Measurements from ENCODE around the gene SLC9A9.
"Not testable (repeated sequence)": the region's sequence is repeated elsewhere in the genome, so short reads cannot be mapped to it uniquely, and the experiment has no call there.

SLC9A9 gene

GRCh38 chr3:143847787-143848631 lies at the start of gene SLC9A9:
SLC9A9 (minus strand) TSS chr3:143848468; CDS start chr3:143848322, 146 bp downstream.
- DNase-seq (ENCODE audit: low read depth in 2 of 2): no peak

DNA sequence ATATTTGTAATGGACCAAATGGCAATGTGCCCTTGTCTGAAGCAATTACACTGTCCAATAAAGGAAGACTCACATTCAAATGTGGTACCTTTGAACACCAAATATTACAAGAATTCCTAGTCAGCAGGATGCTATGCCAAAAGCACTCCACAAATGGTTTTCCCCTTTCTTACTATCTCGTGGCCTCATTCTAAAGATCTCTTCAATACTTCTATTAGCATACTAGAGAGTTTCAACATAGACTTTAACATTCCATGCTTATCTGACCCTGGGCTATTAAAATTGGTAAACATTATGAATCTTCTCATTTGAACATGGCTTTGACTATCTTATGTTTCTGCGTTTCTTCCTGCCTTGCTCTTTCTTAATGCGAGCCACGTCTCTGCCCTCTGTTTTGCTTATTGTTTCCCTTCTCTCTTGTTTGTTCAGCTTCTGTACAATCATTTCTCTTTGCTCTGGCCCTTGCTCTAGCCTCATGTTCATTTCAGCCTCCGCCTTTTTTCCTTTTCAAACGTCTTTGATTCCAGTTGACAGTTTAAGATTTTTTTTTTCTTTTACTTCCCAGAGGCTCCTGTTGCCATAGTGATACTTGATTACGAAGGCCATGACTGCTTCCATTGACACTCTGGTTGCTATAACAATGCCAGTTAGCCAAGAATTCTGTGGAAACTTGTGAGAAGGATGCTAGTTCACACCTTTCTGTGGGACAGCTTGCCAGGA lies 49.5 kb upstream of the SLC9A9 start:
- DNase-seq (ENCODE audit: low read depth in 2 of 2): no peak

DNA sequence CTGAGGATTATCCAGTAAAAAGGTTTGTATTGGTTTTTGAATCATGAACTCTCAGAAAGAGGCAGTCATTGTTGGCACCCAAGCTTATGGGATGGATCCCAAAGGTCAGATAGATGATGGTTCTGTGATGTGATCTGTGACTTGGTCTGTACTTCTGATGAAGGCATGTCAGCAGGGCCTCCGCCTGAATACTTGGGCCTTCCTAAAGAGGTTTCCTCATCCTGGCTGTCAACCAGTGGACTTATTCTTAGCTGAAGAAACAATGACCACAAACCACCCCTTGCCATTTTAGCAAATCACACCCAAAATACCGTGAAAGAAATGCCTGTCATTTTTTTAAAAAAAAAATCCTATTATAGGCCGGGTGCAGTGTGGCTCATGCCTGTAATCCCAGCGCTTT lies 48.2 kb upstream of the SLC9A9 start:
- no peak for DNase-seq (ENCODE audit: low read depth in 2 of 2)

- no peak for DNase-seq (ENCODE audit: low read depth in 2 of 2)
Measured at GRCh38 chr3:143895805-143896204, 47.5 kb upstream of the SLC9A9 start.

DNA sequence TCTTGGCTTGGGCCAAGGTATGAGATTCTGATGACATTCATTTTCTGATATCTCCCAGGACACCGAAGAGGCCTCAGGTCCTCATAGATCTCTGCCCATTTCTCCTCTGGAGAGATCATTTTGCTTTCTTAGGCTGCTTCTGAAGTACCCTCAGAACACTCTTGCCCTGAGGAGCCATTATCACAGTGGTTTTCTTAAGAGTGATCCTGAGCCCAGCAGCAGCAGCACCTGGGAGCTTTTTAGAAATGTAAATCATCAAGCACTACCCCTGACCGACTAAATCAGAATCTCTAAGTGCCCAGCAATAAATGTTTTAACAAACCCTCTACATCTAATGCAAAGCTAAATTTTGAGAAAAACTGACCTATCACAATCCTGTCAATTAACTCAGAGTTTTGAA lies 40.6 kb upstream of the SLC9A9 start:
- no peak for DNase-seq (ENCODE audit: low read depth in 2 of 2)

DNA sequence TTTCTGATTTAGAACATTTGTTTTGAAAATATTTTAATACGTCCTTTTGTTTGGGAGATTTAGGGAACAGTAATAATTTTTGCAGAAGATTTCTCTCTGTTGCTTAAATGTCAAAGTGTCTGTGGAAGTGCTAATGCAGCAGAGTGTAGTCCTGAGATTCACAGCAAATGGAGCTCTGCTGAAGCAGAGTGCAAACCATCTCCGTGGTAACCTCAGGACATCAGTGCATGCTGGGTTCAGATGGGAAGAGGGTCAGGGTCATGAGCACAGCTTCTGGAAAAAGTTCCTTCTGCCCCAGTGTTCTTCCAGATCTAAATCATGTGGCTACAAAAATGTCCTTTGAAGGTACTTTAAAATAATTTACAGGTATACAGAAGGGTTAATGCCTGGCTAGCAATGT lies 39.9 kb upstream of the SLC9A9 start:
- no peak for DNase-seq (ENCODE audit: low read depth in 2 of 2)

- DNase-seq (ENCODE audit: low read depth in 2 of 2): no peak
Measured at GRCh38 chr3:143885780-143886427, 37.6 kb upstream of the SLC9A9 start.

GRCh38 chr3:143884861-143885260 lies 36.6 kb upstream of the SLC9A9 start:
- no peak for DNase-seq (ENCODE audit: low read depth in 2 of 2)

- no peak for DNase-seq (ENCODE audit: low read depth in 2 of 2)
Measured at GRCh38 chr3:143883151-143883550, 34.9 kb upstream of the SLC9A9 start.

DNA sequence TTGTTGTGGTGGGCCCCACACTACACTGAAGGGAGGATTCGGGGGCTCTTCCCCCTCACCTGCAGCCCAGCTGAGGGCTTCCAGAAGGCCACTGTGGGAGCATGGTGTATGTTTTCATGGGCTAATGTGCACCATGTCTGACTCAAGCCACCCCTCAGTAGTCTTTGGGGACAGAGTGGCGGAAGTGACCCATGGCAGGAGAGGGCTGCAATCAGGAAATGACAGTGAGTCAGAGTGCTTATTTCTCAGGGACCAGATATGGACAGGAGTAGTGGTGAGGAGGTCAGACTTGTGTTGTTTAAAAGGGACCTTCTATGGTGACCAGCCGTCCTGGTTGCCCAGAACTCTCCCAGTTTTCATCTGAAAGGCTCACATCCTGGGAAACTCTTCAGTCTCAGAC lies 32.8 kb upstream of the SLC9A9 start:
- DNase-seq (ENCODE audit: low read depth in 2 of 2): no peak

- no peak for DNase-seq (ENCODE audit: low read depth in 2 of 2)
Measured at GRCh38 chr3:143875546-143875945, 27.3 kb upstream of the SLC9A9 start.

DNA sequence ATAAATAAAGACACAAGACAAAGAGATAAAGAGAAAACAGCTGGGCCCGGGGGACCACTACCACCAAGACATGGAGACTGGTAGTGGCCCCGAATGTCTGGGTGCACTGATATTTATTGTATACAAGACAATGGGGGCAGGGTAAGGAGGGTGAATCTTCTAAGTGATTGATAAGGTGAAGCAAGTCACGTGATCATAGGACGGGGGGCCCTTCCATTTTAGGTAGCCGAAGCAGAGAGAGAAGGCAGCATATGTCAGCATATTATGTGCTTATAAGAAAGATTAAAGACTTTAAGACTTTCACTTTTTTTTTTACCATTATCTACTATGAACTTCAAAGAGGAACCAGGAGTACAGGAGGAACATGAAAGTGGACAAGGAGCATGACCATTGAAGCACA lies 25.3 kb upstream of the SLC9A9 start:
- not testable (repeated sequence) for DNase-seq (ENCODE audit: low read depth in 2 of 2)

DNA sequence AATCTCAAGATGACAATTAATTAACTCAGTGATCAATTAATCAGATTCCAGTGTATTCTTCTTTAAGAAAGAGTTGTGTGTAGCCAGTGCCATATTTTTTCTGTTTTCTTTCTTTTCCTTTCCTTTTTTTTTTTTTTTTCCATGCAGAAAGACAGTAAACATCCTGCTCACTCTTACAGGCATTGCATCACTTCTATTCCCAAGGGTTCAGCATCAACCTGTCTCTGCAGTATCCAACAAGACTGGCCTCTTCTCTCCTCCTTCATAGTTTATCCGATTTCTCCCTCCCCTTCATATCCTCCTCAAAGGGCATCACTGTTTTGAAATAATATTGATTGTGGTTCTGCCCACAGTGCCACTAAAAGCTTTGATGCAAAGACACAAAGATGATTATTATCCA lies 17.0 kb upstream of the SLC9A9 start:
- DNase-seq (ENCODE audit: low read depth in 2 of 2): no peak

GRCh38 chr3:143859465-143860203 lies 11.4 kb upstream of the SLC9A9 start:
- DNase-seq (ENCODE audit: low read depth in 2 of 2): no peak

- no peak for DNase-seq (ENCODE audit: low read depth in 2 of 2)
Measured at GRCh38 chr3:143856252-143856970, 8.1 kb upstream of the SLC9A9 start.

- no peak for DNase-seq (ENCODE audit: low read depth in 2 of 2)
Measured at GRCh38 chr3:143855183-143855582, 6.9 kb upstream of the SLC9A9 start.

GRCh38 chr3:143851331-143852017 lies 3.2 kb upstream of the SLC9A9 start:
- DNase-seq (ENCODE audit: low read depth in 2 of 2): no peak

- no peak for DNase-seq (ENCODE audit: low read depth in 2 of 2)
Measured at GRCh38 chr3:143850877-143851276, 2.6 kb upstream of the SLC9A9 start.

- no peak for DNase-seq (ENCODE audit: low read depth in 2 of 2)
Measured at GRCh38 chr3:143849854-143850549, 1.7 kb upstream of the SLC9A9 start.

- DNase-seq (ENCODE audit: low read depth in 2 of 2): no peak
Measured at GRCh38 chr3:143848704-143849103, 436 bp upstream of the SLC9A9 start.
